ENCODE results near the gene PRKAG2.

GRCh38 chr7:151767557-151767956, 109.4 kb downstream of the PRKAG2 start:
- TF ChIP-seq CTCF (IDR thresholded peaks at IDR 0.05) (no peak), POLR2A (IDR thresholded peaks at IDR 0.05) (no peak)

Data from lower leg skin (tissue), 3 donors.